GM12801 (cell line): ENCODE results near the gene NDE1.

Experiments
- CTCF ChIP-seq: IDR thresholded peaks from one replicate; pipeline ENCODE4 v1.5.1; 2011; ENCODE audit warnings: control low read depth; ENCODE audit not compliant: insufficient read length; ENCODE audit errors: extremely low read depth

Gene NDE1

GRCh38 chr16:15703029-15703736 lies 53.1 kb downstream of the NDE1 start:
- no peak for TF ChIP-seq CTCF

GRCh38 chr16:15704545-15704987 lies 54.5 kb downstream of the NDE1 start:
- TF ChIP-seq CTCF, result no peak

- TF ChIP-seq CTCF, result no peak
Observed at GRCh38 chr16:15705064-15705565, 55.1 kb downstream of the NDE1 start.

- TF ChIP-seq CTCF, result no peak
Observed at GRCh38 chr16:15707332-15707731, 57.3 kb downstream of the NDE1 start.

- TF ChIP-seq CTCF, result no peak
Observed at GRCh38 chr16:15708096-15708495, 58.1 kb downstream of the NDE1 start.

- no peak for TF ChIP-seq CTCF
Observed at GRCh38 chr16:15708997-15709396, 59.0 kb downstream of the NDE1 start.

- TF ChIP-seq CTCF, result no peak
Observed at GRCh38 chr16:15714393-15715172, 64.5 kb downstream of the NDE1 start.
